Body of pancreas (tissue), 4 donors: ENCODE results near the gene MYH7B.

ENCODE experiments used
- CTCF ChIP-seq, 7 experiments: fragments of 450-650 bp in 4 of 7; fragments of 200-600 bp in 3 of 7; sonication (generic) in 3 of 7; IDR thresholded peaks; one replicate each; pipeline ENCODE4 v1.5.1; 2016 to 2019; ENCODE audit warnings: antibody characterized with exemption in 7 of 7
- POLR2A ChIP-seq, 3 donors: fragments of 450-650 bp; IDR thresholded peaks; one replicate each; pipeline ENCODE4 v1.6.1; 2016; ENCODE audit warnings: antibody characterized with exemption in 3 of 3, mild to moderate bottlenecking in 2 of 3

- TF ChIP-seq POLR2A (IDR thresholded peaks at IDR 0.05) (no peak), CTCF (IDR thresholded peaks at IDR 0.05) (no peak)
Measured at GRCh38 chr20:34983995-34984735, 28.5 kb downstream of the MYH7B start.
